CD4-positive, alpha-beta T cell treated with Interleukin-4 for 4 hours (primary cell): ENCODE results near the gene TRIM34.
"Not testable (repeated sequence)": the region's sequence is repeated elsewhere in the genome, so short reads cannot be mapped to it uniquely, and the experiment has no call there.

Source experiments
- DNase-seq: peaks from one replicate; pipeline ENCODE4 v3.0.0-alpha.2; 2020

Gene TRIM34

DNA sequence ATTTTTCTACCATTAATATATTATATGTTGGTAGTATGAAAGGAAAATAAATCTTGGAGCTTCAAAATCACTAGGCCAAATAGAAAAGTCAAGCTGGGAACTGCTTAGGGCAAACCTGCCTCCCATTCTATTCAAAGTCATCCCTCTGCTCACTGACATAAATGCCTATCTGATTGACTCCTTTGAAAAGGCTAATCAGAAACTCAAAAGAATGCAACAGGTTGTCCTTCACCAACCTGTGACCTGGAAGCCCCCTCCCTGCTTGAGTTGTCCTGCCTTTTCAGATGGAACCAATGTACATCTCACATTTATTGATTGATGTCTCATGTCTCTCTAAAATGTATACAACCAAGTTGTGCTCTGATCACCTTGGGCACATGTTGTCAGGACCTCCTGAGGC, 3.2 kb upstream of the TRIM34 start:
- DNase-seq: no peak

DNA sequence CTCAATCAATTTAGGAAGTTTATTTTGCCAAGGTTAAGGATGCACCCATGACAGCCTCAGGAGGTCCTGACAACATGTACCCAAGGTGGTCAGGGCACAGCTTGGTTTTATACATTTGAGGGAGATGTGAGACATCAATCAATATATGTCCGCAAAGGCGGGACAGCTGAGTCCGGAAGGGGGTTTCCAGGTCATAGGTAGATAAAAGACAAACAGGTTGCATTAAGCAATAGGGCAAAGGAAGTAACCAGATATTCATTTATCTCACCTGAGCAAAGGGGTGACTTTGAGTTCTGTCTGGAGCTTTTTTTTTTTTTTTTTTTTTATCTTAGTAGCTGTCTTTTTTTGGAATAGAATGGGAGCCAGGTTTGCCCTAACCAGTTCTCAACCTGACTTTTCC, 2.0 kb upstream of the TRIM34 start:
- DNase-seq: no peak

DNA sequence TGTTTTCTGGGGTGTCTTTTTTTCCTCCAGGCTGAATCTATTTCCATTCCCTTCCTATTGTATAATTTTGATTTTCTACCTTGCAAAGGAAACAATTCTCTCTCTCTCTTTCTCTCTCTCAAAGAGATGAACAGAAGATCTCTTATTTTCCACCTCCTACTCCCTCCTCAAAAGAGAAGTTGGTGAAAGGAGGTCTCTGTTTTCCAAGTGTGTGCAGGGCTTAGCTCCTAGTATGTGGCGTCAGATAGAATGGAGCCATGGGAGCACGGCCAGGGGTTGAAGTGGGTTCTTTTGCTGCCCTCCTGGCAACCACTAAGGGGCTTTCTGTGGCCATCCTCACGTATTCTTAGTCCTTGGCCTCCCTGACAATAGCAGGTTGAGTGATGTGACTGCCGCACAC, 480 bp downstream of the TRIM34 start:
- DNase-seq: no peak

DNA sequence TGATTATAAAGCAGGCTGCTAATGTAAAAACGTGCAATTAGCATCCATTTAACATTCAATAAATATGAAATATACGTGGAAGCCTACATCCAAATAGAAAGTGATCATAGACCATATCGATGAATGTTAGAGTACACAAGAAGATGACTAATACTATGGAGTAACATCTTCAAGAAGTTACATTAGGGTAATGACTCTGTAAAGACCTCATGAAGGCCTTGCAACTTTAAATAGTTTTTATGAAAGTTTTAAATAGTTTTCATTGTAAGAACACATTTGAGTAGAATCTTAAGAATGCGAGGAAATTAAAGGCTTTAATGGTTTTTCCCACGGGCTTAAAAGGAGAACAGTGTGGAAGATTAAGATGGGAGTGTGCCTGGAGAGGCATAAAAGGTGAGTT, 1.4 kb downstream of the TRIM34 start:
- no peak for DNase-seq

DNA sequence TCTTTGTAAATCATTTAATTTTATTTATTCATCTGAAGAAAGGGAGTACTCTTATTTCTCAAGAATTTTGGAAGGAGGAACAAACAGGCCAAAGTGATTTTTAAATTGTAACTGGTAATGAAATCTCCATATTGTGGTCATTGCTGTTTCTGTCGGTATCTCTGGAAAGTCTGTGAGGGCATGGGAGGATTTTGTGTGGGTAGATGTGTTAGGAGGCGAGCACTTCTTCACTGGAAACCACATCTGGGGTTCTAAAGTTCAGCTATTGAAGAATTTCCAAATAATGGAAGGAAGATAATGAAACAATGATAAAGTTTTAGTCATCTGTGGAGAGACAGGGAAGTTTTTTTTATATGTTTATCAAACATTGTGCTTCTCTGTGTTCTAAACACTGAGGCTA, 6.6 kb downstream of the TRIM34 start:
- DNase-seq: no peak

DNA sequence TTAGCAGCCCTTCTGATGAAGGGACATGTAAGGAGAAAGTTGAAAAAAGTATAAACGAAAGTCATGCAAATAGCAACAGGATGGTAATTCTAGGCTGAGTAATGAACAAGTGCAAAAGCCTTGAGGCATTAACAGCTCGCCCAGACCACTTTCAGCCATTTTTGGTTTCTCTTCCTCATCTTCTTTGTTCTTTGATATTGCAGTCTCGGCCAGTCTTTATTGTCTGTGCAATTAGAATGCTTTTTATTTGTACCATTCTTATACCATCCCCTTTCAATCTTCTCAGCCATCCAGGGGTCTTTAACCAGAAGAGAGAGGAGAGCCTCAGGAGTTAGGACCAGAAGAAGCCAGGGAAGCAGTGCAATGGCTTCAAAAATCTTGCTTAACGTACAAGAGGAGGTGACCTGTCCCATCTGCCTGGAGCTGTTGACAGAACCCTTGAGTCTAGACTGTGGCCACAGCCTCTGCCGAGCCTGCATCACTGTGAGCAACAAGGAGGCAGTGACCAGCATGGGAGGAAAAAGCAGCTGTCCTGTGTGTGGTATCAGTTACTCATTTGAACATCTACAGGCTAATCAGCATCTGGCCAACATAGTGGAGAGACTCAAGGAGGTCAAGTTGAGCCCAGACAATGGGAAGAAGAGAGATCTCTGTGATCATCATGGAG, 7.3 kb downstream of the TRIM34 start:
- DNase-seq: no peak

DNA sequence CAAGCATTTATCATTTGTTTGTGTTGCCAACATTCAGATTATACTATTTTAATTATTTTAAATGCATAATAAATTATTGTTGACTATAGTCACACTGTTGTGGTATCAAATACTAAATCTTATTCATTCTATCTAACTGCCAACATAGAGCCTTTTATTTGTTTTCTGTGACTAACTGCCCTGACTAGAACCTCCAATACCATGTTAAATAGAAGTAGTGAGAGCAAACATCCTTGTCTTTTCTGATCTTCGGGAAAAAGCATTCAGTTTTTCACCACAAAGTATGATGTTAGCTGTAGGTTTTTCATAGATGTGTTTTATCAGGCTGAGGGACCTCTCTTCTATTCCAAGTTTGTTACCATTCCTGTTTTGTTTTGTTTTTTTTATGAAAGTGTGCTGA, 15.2 kb downstream of the TRIM34 start:
- no peak for DNase-seq

DNA sequence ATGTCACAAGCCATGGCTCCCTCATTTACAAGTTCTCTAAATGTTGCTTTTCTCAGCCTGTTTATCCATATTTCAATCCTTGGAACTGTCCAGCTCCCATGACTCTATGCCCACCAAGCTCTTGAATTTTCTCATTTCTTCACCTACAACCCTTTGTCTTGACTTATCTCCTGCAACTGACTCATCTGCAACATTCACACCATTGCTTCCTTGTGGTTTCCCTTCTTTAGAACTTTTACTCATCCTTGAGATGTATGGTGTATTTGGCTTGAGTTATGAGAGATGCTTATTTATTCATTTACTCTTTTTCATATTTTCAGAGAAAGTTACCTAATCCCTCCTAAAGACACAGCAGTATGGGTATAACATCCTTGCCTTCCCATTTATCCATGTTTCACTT, 18.8 kb downstream of the TRIM34 start:
- no peak for DNase-seq

DNA sequence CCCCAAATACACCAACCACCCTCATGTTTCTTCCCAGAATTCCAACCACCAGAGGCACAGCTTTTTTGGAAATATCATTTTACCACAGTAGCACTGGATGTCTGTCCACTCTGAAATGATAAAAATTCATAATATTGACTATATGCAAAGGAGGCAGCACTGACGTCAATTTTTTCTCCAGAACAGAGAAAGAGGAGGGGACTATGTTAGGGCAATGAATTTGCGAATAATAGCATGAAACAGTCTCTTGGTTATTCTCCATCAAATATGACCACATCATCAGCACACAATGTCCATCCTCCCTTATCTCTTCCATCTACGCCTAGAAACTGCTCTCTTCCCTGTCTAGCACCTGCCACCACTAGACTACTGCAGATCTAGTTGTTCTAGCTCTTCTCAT, 21.3 kb downstream of the TRIM34 start:
- DNase-seq: no peak

DNA sequence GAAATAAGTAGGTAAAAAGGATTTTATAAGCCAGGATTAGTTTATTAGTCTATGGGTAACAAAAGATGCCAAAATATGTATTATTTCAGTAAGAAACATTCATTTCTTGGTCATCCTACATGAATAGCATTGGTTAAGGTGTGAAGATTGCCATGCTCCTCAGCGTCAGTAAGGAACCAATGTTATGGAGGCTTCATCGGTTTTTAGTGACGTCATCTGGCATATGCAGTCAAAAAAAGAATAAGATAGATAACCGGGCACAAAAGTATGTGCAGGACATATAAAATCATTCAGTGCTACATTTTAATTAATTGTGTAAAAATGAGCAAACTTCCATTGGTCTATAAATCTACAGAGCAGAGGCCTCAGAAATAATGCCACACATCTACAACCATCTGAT, 30.7 kb downstream of the TRIM34 start:
- no peak for DNase-seq

DNA sequence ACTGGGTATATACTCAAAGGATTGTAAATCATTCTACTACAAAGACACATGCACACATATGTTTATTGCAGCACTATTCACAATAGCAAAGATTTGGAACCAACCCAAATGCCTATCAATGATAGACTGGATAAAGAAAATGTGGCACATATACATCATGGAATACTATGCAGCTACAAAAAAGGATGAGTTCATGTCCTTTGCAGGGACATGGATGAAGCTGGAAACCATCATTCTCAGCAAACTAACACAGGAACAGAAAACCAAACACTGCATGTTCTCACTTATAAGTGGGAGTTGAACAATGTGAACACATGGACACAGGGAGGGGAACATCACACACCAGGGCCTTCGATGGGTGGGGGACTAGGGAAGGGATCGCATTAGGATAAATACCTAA, 32.2 kb downstream of the TRIM34 start:
- not testable (repeated sequence) for DNase-seq

DNA sequence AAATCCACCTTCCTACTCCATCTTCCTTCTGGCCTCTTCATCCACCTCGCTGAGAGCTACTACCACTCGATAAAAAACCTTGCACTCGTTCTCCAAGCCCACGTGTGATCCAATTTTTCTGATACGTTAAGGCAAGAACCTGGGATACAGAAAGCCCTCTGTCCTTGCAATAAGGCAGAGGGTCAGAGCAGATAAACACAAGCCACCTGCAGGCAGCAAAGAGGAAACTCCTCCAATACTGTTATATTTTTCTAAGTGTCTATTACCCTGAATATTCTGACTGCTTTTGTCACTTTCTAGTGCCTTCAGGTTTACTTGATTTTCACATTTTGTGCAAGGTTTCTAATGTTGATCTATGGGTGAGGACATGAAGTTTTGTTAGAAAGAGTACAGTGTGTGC, 33.5 kb downstream of the TRIM34 start:
- DNase-seq: no peak

DNA sequence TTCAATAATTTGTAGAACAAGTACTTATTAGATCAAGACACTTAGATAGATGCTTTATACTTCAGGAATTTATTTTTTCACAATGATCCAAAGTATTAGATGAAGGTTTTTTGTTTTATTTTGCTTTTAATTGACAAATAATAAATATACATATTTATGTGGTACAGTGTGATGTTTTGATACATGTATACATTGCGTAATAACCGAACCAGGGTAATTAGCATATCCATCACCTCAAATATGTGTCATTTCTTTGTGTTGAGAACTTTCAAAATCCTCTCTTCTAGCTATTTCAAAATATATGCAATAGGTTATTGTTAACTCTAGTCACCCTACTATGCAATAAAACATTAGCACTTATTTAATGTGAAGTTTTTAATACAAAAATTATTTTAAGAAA, 38.7 kb downstream of the TRIM34 start:
- no peak for DNase-seq

DNA sequence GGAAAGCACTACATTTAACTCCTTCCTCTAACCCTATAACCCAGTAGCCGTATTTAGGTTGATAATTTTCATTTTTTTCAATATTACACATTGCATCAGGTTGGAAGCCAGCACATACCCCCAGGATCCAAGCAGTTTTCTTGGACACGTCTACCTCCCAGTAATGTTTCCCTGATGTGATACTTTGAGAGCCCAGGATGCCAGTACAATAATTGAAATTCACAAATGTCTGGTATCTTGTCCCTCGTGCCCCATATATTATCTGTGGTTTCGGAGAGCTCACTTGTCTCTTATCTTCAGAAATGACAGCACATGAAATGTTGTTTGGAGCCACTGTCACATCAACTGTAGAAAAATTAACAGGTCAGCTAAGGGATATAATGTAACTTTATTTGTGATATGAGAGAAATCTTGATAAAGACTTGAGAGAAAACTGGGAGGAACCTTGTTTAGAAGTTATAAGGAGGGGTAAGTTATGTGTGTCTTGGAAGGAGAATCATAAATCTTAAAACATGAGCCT, 40.3 kb downstream of the TRIM34 start:
- no peak for DNase-seq

DNA sequence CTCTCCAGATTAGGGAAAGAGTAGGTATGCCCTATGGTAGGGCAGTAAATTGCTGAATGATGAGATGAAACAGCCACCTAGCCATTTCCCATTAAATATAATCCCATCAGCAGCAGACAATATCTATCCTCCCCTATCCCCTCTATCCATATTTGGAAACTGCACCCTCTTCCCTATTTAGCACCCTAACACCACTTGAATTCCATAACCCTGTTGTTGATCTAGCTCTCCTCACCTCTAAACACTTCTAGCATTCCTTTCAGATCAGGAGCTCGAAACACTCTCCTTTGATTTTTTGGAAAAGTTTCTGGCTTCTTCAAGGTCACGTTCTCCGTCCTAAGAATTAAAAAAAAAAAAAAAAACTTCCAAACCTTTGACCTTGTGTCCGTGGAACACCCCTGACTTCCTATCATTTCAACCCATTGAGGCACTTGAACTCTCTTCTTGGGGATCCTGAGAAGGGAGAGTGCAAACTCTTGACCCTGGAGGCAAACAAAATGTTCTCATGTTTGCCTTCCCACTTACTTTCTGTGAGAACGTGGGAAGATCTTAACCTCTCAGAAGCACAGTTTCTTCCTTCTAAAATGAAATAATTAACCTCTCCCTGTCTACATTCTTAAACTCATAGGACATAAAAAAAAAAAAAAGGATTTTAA, 41.1 kb downstream of the TRIM34 start:
- DNase-seq: no peak

DNA sequence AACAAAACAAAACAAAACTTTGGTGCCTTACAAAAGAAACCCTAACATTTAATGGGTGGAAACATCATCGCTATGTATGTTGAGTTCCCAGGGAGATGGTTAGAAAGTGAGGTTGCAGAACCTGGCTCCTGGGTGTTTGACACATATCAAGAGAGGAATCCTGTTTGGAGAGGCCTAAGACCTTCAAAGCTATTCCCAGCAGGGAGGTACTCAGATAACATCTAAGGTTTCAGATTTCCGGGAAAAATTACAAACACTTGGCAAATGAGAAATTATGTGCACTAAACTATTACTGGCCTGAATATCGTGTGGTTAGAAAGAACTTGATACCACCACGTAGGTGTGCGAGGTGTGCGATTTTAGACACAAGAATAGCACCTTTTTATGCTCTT, 41.6 kb downstream of the TRIM34 start:
- no peak for DNase-seq

DNA sequence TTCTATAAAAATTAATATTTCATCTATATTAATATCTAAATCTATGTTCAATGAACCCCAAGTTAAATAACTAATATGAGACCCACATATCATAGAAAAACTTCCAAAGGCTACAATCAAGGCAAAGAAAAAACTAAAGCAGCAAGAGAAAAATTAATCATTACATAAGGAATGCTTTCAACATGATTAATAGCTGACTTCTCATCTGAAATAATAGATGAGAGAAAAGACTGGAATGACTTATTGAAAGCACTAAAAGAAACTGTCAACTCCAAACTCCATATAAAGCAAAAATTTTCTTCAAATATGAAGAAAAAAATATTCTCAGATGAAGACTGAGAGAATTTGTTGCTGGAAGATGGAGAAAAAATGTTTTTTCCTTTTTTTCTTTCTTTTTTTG, 47.0 kb downstream of the TRIM34 start:
- no peak for DNase-seq

DNA sequence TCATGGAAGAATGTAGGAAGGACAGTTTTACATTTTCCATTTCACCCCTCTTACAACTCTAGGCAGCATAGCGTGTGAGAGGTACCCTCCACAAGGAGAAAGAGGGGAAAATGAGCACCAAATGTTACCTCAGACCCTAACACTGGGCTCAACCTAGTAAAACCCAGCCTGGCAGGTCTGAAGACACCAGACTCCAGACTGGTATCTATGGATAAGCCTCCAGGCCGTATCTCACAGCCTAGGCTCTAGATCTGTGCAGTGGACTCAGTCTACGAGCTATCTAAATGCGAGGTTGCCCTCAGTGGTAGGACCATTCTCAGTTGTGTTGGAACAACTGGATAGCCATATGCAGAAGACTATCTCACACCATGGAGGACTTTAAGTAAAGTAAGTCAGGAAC, 49.6 kb downstream of the TRIM34 start:
- DNase-seq: no peak

DNA sequence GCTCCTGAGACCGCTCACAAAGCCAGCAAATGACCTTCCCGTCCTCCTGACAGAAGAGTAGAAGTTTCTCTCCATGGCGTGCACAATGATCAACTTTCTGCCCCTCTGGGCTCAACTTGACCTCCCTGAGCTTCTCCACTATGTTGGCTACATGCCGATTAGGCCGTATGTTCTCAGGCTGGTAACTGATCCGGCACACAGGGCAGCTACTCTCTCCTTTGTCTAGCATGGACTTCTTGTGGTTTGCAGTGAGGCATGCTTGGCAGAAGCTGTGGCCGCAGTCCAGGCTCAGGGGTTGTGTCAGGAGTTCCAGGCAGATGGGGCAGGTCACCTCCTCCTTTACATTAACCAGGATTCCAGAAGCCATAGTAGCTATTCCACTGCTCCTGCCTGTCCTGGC, 55.0 kb downstream of the TRIM34 start:
- DNase-seq: no peak

DNA sequence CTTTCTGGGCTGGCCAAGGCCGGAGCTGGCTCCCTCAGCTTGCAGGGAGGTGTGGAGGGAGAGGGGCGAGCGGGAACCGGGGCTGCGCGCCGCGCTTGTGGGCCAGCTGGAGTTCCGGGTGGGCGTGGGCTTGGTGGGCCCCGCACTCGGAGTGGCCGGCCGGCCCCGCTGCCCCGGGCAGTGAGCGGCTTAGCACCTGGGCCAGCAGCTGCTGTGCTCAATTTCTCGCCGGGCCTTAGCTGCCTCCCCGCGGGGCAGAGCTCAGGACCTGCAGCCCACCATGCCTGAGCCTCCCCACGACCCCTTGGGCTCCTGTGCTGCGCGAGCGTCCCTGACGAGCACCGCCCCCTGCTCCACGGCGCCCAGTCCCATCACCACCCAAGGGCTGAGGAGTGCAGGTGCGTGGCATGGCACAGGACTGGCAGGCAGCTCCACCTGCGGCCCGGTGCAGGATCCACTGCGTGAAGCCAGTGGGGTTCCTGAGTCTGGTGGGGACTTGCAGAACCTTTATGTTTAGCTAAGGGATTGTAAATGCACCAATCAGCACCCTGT, 58.2 kb downstream of the TRIM34 start:
- DNase-seq: not testable (repeated sequence)

DNA sequence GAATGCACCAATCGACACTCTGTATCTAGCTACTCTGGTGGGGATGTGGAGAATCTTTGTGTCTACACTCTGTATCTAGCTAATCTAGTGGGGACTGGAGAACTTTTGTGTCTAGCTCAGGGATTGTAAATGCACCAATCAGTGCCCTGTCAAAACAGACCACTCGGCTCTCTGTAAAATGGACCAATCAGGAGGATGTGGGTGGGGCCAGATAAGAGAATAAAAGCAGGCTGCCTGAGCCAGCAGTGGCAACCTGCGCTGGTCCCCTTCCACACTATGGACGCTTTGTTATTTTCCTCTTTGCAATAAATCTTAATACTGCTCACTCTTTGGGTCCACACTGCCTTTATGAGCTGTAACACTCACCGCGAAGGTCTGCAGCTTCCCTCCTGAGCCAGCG, 58.8 kb downstream of the TRIM34 start:
- peak; percentile 44 for DNase-seq

DNA sequence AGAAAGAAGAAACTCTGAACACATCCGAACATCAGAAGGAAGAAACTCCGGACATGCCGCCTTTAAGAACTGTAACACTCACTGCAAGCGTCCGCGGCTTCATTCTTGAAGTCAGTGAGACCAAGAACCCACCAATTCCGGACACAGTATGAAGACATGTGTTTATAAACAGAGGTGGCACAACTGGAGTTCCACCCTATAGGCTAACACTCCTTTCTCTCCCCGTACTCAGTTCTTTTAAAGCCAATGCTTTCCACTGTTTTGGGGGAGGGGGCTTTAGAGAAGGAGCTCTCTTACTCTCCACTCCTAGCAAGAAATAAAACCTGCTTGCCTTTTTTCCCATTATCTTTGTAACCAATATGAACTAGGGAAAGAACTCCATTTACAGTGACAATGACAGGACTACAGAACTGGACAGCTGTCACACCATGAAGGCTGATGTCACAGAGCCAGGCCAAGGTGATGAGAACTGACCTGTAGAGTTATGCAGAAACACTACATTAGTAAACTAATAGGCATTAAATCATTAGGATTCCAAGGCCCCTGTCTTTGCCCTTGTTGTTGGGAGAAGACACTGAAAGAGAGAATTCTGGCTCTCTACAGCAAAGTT, 59.3 kb downstream of the TRIM34 start:
- no peak for DNase-seq

DNA sequence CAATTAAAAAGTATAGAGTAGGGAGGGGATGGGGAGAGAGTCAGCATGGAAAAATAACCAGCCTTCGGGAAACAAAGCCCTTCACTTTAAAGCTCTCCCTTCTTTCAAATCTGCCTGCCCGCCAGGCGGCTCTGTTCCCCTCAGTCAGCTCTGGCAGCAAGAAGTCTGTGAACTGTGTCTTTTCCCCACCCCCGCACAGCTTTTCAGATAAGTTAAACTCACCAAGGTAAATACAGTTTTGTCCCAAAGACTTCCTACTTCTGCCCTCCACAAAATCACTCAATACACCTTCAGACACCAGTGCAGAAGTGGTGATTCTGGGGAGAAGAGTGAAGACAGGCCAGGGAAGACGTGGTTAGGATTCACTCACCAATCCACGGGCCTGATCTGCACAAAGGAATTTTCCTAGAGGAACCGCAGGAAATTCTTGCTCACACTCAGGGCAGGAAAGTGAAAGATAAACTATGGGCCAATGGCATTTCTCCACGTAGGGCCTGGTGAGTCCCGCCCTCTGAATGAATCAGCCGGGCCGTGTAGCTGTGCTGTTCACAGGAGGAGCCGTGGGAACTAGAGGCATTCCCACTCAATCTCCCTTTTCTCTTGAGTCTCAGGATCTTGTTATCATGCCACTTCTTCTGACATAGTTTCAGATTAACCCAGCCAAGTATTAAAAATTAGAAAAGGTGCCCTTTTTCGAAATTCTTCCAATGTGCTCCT, 60.0 kb downstream of the TRIM34 start, which contains the start of gene TRIM5:
Gene TRIM5 (minus strand): TSS at position 429 of the 717 bp plus-strand sequence. CDS start 4,897 bp downstream, outside the sequence.
- peak; percentile 80 for DNase-seq
